RWPE2 (cell line): ENCODE data around the gene TADA1.
"Not testable (repeated sequence)": the region's sequence is repeated elsewhere in the genome, so short reads cannot be mapped to it uniquely, and the experiment has no call there.

Experiments used
- ATAC-seq: fragments of 200-7000 bp; cut with Tn5 transposase; 3 replicates; pipeline ENCODE4 v1.9.1; 2021; ENCODE audit warnings: low read depth
- DNase-seq: peaks from one replicate; pipeline ENCODE4 v3.0.0-alpha.2; 2020; ENCODE audit warnings: low spot score
- H3K27ac ChIP-seq: fragments of 450-650 bp; 2 replicates; pipeline ENCODE4 v1.5.1; 2017; ENCODE audit warnings: mild to moderate bottlenecking; ENCODE audit not compliant: poor library complexity, severe bottlenecking
- H3K27me3 ChIP-seq: fragments of 250-450 bp; sonication (Bioruptor Pico); 2 replicates; pipeline ENCODE4 v1.5.1; 2021; ENCODE audit warnings: mild to moderate bottlenecking, moderate library complexity; ENCODE audit not compliant: insufficient read depth, poor library complexity, severe bottlenecking
- H3K36me3 ChIP-seq: fragments of 250-450 bp; sonication (Bioruptor Pico); 2 replicates; pipeline ENCODE4 v1.5.1; 2020; ENCODE audit warnings: low read depth, mild to moderate bottlenecking, moderate library complexity
- H3K4me1 ChIP-seq: fragments of 250-450 bp; sonication (Bioruptor Pico); 2 replicates; pipeline ENCODE4 v1.5.1; 2021; ENCODE audit warnings: mild to moderate bottlenecking, moderate library complexity; ENCODE audit not compliant: insufficient read depth, poor library complexity, severe bottlenecking
- H3K4me3 ChIP-seq: fragments of 250-450 bp; sonication (Bioruptor Pico); 2 replicates; pipeline ENCODE4 v1.5.1; 2021; ENCODE audit warnings: mild to moderate bottlenecking, moderate library complexity; ENCODE audit not compliant: severe bottlenecking
- H3K9me3 ChIP-seq: fragments of 250-450 bp; sonication (Bioruptor Pico); 2 replicates; pipeline ENCODE4 v1.5.1; 2021; ENCODE audit warnings: mild to moderate bottlenecking, moderate library complexity; ENCODE audit not compliant: severe bottlenecking
- TF ChIP-seq, protein P1 (sequence below): fragments of 450-650 bp; IDR thresholded peaks from one replicate; pipeline ENCODE4 v1.5.1; 2017; ENCODE audit warnings: mild to moderate bottlenecking, moderate library complexity; ENCODE audit not compliant: poor library complexity, severe bottlenecking

Gene TADA1

GRCh38 chr1:166840309-166841274 lies 35.5 kb downstream of the TADA1 start:
- TF ChIP-seq, protein P1, sequence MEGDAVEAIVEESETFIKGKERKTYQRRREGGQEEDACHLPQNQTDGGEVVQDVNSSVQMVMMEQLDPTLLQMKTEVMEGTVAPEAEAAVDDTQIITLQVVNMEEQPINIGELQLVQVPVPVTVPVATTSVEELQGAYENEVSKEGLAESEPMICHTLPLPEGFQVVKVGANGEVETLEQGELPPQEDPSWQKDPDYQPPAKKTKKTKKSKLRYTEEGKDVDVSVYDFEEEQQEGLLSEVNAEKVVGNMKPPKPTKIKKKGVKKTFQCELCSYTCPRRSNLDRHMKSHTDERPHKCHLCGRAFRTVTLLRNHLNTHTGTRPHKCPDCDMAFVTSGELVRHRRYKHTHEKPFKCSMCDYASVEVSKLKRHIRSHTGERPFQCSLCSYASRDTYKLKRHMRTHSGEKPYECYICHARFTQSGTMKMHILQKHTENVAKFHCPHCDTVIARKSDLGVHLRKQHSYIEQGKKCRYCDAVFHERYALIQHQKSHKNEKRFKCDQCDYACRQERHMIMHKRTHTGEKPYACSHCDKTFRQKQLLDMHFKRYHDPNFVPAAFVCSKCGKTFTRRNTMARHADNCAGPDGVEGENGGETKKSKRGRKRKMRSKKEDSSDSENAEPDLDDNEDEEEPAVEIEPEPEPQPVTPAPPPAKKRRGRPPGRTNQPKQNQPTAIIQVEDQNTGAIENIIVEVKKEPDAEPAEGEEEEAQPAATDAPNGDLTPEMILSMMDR = no peak
- no peaks in the 10 kb centered on the region for H3K27me3 ChIP-seq
- peaks cover 51% of the 10 kb centered on the region for H3K36me3 ChIP-seq
- no peaks in the 10 kb centered on the region for H3K9me3 ChIP-seq
- H3K27ac ChIP-seq = peak overlapping the region; percentile 60
- H3K4me1 ChIP-seq = no peaks in the 10 kb centered on the region
- peak overlapping the region; percentile 74 for H3K4me3 ChIP-seq
- ATAC-seq (no peak), DNase-seq (no peak)

- DNase-seq (no peak), ATAC-seq (peak; percentile 22)
- H3K4me1 ChIP-seq = no peaks in the 10 kb centered on the region
- H3K27ac ChIP-seq = peak overlapping the region; percentile 60
- H3K9me3 ChIP-seq = no peaks in the 10 kb centered on the region
- H3K4me3 ChIP-seq = peak overlapping the region; percentile 74
- peaks cover 43% of the 10 kb centered on the region for H3K36me3 ChIP-seq
- no peaks in the 10 kb centered on the region for H3K27me3 ChIP-seq
- TF ChIP-seq, protein P1 = peak; percentile 22
Observed at GRCh38 chr1:166839600-166840308, 36.3 kb downstream of the TADA1 start.

GRCh38 chr1:166838766-166839599 lies 37.1 kb downstream of the TADA1 start, which contains the start of gene POGK:
Gene POGK, plus strand, starts transcription at chr1:166839475. Its CDS starts 1,482 bp downstream, at chr1:166840957.
- DNase-seq (peak; percentile 85), ATAC-seq (peak; percentile 96)
- no peaks in the 10 kb centered on the region for H3K9me3 ChIP-seq
- peaks cover 35% of the 10 kb centered on the region for H3K36me3 ChIP-seq
- no peaks in the 10 kb centered on the region for H3K27me3 ChIP-seq
- H3K4me1 ChIP-seq = no peaks in the 10 kb centered on the region
- H3K4me3 ChIP-seq = peak within 1 kb of the TSS; percentile 74
- peak within 1 kb of the TSS; percentile 60 for H3K27ac ChIP-seq
- TF ChIP-seq, protein P1 = no peak

- Histone ChIP-seq H3K36me3 (peaks cover 13% of the 10 kb centered on the region), H3K4me1 (no peaks in the 10 kb centered on the region), H3K27me3 (no peaks in the 10 kb centered on the region), H3K4me3 (no peak overlapping the region), H3K27ac (no peak overlapping the region), H3K9me3 (no peaks in the 10 kb centered on the region)
- no peak for DNase-seq
- TF ChIP-seq, protein P1 = no peak
- no peak for ATAC-seq
Observed at GRCh38 chr1:166836733-166837132, 39.3 kb downstream of the TADA1 start.

DNA sequence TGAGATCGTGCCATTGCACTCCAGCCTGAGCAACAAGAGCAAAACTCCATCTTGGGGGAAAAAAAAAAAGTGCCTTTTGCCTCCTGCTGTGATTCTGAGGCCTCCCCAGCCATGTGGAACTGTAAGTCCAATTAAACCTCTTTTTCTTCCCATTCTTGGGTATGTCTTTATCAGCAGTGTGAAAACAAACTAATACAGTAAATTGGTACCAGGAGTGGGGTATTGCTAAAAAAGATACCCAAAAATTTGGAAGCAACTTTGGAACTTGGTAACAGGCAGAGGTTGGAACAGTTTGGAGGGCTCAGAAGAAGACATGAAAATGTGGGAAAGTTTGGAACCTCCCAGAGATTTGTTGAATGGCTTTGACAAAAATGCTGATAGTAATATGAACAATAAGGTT lies 46.3 kb downstream of the TADA1 start:
- H3K36me3 ChIP-seq, ATAC-seq, DNase-seq, H3K9me3 ChIP-seq, H3K27me3 ChIP-seq, H3K4me3 ChIP-seq, H3K4me1 ChIP-seq, H3K27ac ChIP-seq: not testable (repeated sequence)
